GM18499 (cell line): ENCODE measurements around the gene OLFM2.
"Not testable (repeated sequence)": the region's sequence is repeated elsewhere in the genome, so short reads cannot be mapped to it uniquely, and the experiment has no call there.

ENCODE experiments used
- ATAC-seq: cut with Tn5 transposase; IDR thresholded peaks from one replicate; pipeline ENCODE4 v1.9.1; 2021; ENCODE audit warnings: moderate number of reproducible peaks; ENCODE audit not compliant: insufficient read depth, unreplicated experiment

Gene OLFM2

GRCh38 chr19:9871626-9872338 lies 64.5 kb downstream of the OLFM2 start:
- ATAC-seq: no peak

GRCh38 chr19:9868983-9869617 lies 67.2 kb downstream of the OLFM2 start:
- no peak for ATAC-seq

GRCh38 chr19:9865732-9866501 lies 70.4 kb downstream of the OLFM2 start:
- ATAC-seq: no peak

GRCh38 chr19:9863759-9864158 lies 72.6 kb downstream of the OLFM2 start:
- no peak for ATAC-seq

- ATAC-seq: no peak
Measured at GRCh38 chr19:9862938-9863337, 73.4 kb downstream of the OLFM2 start.

- no peak for ATAC-seq
Measured at GRCh38 chr19:9861503-9861902, 74.8 kb downstream of the OLFM2 start.

- no peak for ATAC-seq
Measured at GRCh38 chr19:9860407-9860806, 75.9 kb downstream of the OLFM2 start.

GRCh38 chr19:9858766-9859165 lies 77.5 kb downstream of the OLFM2 start:
- ATAC-seq: no peak

GRCh38 chr19:9857920-9858746 lies 78.2 kb downstream of the OLFM2 start:
- no peak for ATAC-seq

GRCh38 chr19:9857076-9857721 lies 79.1 kb downstream of the OLFM2 start:
- no peak for ATAC-seq

- no peak for ATAC-seq
Measured at GRCh38 chr19:9856609-9857008, 79.7 kb downstream of the OLFM2 start.

GRCh38 chr19:9854282-9854846 lies 82.0 kb downstream of the OLFM2 start:
- no peak for ATAC-seq

GRCh38 chr19:9850235-9850959 lies 85.9 kb downstream of the OLFM2 start:
- no peak for ATAC-seq

- no peak for ATAC-seq
Measured at GRCh38 chr19:9849791-9850190, 86.5 kb downstream of the OLFM2 start.

- no peak for ATAC-seq
Measured at GRCh38 chr19:9848762-9849161, 87.6 kb downstream of the OLFM2 start.

GRCh38 chr19:9848060-9848459 lies 88.3 kb downstream of the OLFM2 start:
- no peak for ATAC-seq

GRCh38 chr19:9847087-9847671 lies 89.1 kb downstream of the OLFM2 start:
- ATAC-seq: no peak

- ATAC-seq: not testable (repeated sequence)
Measured at GRCh38 chr19:9843626-9844273, 92.6 kb downstream of the OLFM2 start.
